Measurements from ENCODE around the gene MICAL2.
A peak's percentile ranks its signal among the peaks of the same experiment; 100 is the strongest.

The MICAL2 gene

GRCh38 chr11:12192794-12193514 is 82.6 kb downstream of the MICAL2 start:
- DNase-seq = no peak

- no peak for DNase-seq
Measured at GRCh38 chr11:12193515-12194336, 83.3 kb downstream of the MICAL2 start.

GRCh38 chr11:12195768-12196167 is 85.4 kb downstream of the MICAL2 start:
- DNase-seq = peak in 3 of 5 donors; percentile 18 to 88 (median 21)

GRCh38 chr11:12196308-12196707 is 85.9 kb downstream of the MICAL2 start:
- peak in 1 of 5 donors; percentile 64 for DNase-seq

- DNase-seq = no peak
Measured at GRCh38 chr11:12196872-12197271, 86.5 kb downstream of the MICAL2 start.

- DNase-seq = peak in 1 of 5 donors; percentile 31
Measured at GRCh38 chr11:12198251-12199222, 88.1 kb downstream of the MICAL2 start.

- peak in 1 of 5 donors; percentile 45 for DNase-seq
Measured at GRCh38 chr11:12199231-12199948, 89.0 kb downstream of the MICAL2 start.

GRCh38 chr11:12200279-12200990 is 90.0 kb downstream of the MICAL2 start:
- DNase-seq = no peak

GRCh38 chr11:12200991-12201985 is 90.9 kb downstream of the MICAL2 start:
- no peak for DNase-seq

- DNase-seq = no peak
Measured at GRCh38 chr11:12202661-12203310, 92.4 kb downstream of the MICAL2 start.

- no peak for DNase-seq
Measured at GRCh38 chr11:12204506-12204905, 94.1 kb downstream of the MICAL2 start.

- no peak for DNase-seq
Measured at GRCh38 chr11:12205330-12205729, 94.9 kb downstream of the MICAL2 start.

GRCh38 chr11:12206529-12206928 is 96.1 kb downstream of the MICAL2 start:
- no peak for DNase-seq

GRCh38 chr11:12207384-12208150 is 97.2 kb downstream of the MICAL2 start:
- peak in 1 of 5 donors; percentile 29 for DNase-seq

GRCh38 chr11:12209096-12209495 is 98.7 kb downstream of the MICAL2 start:
- DNase-seq = no peak

- no peak for DNase-seq
Measured at GRCh38 chr11:12210200-12210599, 99.8 kb downstream of the MICAL2 start.

GRCh38 chr11:12211331-12212065 is 101.1 kb downstream of the MICAL2 start:
- DNase-seq = no peak

All from T-helper 1 cell (primary cell).